ENCODE results near the gene LOXHD1.

LOXHD1 gene
- 0 to 2.4 (median 0.48) reads per million in 18 experiments for total RNA-seq

GRCh38 chr18:46657115-46657955, at the start of gene LOXHD1:
TSS of gene LOXHD1 (minus strand) at chr18:46657220. CDS start at chr18:46657033, 187 bp downstream.
- DNase-seq = no peak

GRCh38 chr18:46705521-46705920, 48.5 kb upstream of the LOXHD1 start:
- DNase-seq = no peak

- DNase-seq = no peak
Observed at GRCh38 chr18:46704816-46705215, 47.8 kb upstream of the LOXHD1 start.

GRCh38 chr18:46704189-46704588, 47.2 kb upstream of the LOXHD1 start:
- no peak for DNase-seq

- DNase-seq = no peak
Observed at GRCh38 chr18:46702471-46702870, 45.5 kb upstream of the LOXHD1 start.

GRCh38 chr18:46700066-46700824, 43.2 kb upstream of the LOXHD1 start:
- DNase-seq = no peak

- no peak for DNase-seq
Observed at GRCh38 chr18:46696702-46697101, 39.7 kb upstream of the LOXHD1 start.

GRCh38 chr18:46696268-46696667, 39.2 kb upstream of the LOXHD1 start:
- no peak for DNase-seq

GRCh38 chr18:46693996-46694395, 37.0 kb upstream of the LOXHD1 start:
- no peak for DNase-seq

- no peak for DNase-seq
Observed at GRCh38 chr18:46688853-46689525, 32.0 kb upstream of the LOXHD1 start.

- no peak for DNase-seq
Observed at GRCh38 chr18:46686186-46686585, 29.2 kb upstream of the LOXHD1 start.

- DNase-seq = no peak
Observed at GRCh38 chr18:46683252-46683651, 26.2 kb upstream of the LOXHD1 start.

GRCh38 chr18:46680784-46681695, 24.0 kb upstream of the LOXHD1 start:
- DNase-seq = no peak

GRCh38 chr18:46679846-46680598, 23.0 kb upstream of the LOXHD1 start:
- no peak for DNase-seq

- peak; percentile 5 to 33 for DNase-seq
Observed at GRCh38 chr18:46678785-46679399, 21.9 kb upstream of the LOXHD1 start.

GRCh38 chr18:46678041-46678440, 21.0 kb upstream of the LOXHD1 start:
- no peak for DNase-seq

- no peak for DNase-seq
Observed at GRCh38 chr18:46677611-46678010, 20.6 kb upstream of the LOXHD1 start.

- no peak for DNase-seq
Observed at GRCh38 chr18:46676182-46676835, 19.3 kb upstream of the LOXHD1 start.

GRCh38 chr18:46675112-46675511, 18.1 kb upstream of the LOXHD1 start:
- no peak for DNase-seq

Measured in inflammatory macrophage (primary cell).